Activated gamma-delta T cell treated with Interleukin-2 at 50 U/mL for 16 hours (primary cell): ENCODE measurements around the gene CLRN2.
"Not testable (repeated sequence)": the region's sequence is repeated elsewhere in the genome, so short reads cannot be mapped to it uniquely, and the experiment has no call there.

Source experiments
- DNase-seq: peaks from one replicate; pipeline ENCODE4 v3.0.0-alpha.2; 2020

The CLRN2 gene

DNA sequence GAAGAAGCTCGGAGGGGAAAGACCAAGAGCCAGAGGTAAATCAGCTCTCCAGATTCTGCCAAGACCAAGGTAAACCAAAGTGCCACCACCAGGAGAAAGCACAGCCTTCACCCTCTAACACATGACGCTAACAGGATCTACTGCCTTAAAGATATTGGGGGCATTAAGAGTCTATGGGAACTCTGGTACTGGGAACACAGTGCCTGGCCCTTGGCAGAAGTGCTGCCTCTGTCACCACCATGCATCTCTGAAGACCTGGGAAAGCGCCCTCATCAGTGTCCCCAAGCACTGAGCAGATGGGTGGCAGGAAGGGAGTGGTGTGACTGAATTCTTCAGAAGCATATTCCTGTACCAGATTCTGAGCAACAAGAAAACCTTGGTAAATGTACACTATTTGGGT is 4.4 kb upstream of the CLRN2 start:
- no peak for DNase-seq

DNA sequence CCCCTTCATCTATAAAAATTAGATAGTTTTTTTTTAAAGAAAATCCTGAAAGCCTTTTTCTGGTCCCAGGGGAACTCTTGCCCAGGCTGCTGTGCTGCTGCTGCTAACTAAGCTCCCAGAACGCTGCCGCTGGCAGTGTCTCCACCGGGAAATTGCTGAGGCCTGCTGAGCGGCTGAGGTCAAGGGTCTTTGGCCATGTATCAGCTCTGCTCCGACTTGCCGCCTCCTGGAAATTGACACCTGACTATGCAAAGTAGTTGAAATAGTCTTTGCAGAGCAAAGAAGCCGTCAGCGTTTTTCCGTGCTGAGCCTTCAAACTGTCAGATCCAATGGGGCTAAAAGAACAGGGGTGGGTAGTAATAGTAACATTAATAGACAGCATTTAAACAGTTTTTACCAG is 3.9 kb upstream of the CLRN2 start:
- no peak for DNase-seq

DNA sequence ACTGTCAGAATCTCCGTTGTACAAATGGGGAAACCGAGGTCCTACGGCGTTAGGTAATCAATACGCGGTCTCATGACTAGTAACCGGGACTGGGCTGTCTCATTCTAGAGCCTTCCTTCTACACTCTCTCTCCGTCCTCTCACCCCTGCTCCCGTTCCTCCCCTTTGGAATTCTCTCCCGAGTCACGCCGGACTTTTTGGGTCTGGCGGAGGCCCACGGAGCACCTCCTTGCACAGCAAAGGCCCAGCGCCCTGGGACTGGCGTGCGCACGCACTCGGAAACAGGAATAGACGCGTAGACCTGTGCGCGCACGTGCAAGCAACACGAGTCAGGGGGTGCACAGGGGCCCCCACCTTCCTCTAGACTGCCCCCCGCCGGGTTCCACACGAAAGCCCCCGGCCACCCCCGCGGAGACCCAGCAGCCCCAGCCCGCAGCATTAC is 3.4 kb upstream of the CLRN2 start:
- peak; percentile 45 for DNase-seq

DNA sequence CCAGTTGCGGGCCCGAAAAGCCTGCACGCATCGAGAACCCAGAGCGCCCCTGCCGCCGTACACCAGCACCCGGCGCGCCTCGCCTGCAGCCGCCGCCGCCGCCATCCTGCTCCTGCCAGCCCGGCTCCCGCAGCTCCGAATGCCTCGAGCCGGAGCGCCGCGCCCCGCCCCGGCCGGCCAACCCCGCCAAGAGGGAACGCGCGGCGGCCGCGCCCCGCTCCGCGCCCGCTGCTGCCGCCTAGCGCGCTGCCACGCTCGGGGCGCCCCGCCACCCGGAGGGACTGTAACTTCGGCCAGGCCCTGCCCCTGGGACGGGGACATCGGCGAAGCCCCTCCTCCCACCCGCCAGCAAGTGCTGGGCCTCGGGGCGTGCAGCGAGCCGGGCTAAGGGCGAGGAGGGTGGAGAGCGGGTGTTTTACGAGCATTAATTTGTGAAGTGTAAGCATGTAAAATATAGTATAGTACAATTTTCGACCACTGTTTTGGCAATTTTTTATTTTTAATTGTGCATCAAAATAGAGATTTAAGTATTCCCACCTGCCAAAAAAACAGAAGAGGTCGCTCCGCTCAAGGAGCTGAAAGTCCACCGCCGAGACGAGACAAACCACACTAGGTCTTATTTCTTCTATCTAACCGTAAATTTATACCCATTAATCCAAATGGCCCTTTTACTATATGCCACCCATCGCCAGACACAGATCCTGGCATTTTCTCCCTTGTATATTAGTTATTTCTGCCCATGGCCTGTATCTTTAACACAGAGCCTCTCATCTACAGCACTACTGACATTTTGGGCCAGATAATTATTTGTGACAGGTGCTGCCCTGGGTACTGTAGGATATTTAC is 2.8 kb upstream of the CLRN2 start, which contains the start of gene QDPR:
QDPR (minus strand) TSS at position 141 of the 846 bp plus-strand sequence; CDS start at position 105, 36 bp downstream.
- DNase-seq: peak; percentile 65

DNA sequence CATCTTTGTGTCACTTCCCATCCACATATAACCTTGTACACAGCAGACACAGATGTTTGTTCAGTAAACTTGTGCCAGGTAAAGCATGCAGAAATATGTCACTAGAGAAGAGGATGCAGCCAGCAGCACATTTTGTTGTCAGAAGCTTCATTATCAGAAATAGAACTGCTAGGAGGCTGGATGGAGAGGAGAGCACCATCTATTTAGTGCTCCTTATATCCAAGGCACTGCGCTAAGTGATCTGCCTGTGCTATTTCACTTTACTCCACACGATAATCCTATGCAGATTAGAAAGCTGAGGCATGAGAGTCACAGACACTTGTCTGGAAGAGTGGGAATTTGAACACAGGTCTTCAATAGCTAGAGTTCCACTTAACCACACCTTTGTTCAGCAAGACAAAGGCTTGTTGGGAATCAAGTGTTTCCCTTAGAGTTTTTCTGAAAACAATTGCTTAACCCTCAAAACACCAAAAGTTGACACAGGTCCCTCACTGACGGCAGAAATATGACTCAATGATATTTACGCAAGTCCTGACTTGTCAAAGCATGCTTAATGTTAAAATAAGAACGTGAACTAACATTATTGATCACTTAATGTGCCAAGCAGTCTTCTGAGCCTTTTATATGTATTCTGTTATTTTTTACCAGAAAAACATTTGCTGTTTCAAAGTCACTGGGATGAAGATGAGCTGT is 1.8 kb upstream of the CLRN2 start:
- no peak for DNase-seq

DNA sequence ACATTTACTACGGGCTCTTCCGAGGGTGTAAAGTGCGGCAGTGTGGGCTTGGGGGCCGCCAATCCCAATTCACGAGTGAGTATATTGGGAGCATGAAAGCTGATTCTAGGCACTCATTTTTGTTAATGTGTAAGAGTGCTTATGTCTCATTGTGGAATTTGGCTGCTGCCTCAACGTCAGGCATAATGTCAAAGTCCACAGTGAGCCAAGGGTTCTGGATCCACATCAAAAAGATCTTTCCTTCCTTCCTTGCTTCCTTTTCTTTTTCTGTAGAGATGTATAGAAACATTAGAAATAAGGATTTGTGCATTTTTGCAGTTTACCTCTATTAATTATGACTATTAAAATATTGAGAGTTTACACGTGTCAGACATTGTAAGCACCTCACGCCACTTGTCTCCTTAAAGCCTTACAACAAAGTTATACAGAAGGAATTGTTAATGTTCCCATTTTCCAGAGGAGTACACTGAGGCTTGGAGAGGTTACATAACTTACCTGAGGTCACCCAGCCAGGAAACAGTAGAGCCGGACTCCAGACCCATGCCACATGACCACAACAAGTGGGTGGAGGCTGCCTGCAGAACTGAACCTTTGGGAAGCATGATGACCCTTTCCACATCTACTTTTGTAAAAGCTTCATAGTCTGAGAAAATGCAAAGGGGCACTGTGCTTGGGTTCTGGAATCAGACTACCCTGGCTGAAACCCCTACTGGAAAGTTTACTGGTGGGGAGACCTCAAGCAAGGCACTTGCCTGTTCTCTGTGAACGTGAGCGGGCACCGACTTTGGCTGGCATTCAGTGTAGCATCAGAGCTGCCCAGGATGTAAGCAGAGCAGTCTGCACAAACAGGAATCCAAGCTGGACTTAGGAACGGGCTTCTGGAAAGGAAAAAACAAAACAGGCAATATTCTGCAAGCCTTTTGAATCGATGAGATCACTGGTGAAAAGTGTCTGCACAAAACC is 761 bp downstream of the CLRN2 start:
- DNase-seq: no peak

DNA sequence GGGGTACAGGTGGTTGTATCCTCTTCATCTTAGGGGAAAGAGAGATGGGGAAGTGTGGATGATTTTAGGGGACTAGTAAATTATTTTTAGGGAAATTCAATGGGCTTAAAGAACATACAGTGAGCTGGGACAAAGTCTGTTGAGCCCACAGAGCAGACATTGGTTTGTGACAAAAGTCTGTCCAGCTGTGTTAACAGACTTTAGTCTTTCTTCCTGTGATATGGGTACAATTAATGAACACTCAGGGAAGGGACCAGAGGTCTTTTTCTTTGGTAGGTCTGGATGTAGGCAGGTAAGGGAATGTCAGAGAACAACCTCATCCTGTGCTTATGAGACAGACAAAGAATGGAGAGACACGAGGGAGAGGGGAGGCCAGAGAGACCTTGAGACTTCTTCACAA is 2.0 kb downstream of the CLRN2 start:
- no peak for DNase-seq

DNA sequence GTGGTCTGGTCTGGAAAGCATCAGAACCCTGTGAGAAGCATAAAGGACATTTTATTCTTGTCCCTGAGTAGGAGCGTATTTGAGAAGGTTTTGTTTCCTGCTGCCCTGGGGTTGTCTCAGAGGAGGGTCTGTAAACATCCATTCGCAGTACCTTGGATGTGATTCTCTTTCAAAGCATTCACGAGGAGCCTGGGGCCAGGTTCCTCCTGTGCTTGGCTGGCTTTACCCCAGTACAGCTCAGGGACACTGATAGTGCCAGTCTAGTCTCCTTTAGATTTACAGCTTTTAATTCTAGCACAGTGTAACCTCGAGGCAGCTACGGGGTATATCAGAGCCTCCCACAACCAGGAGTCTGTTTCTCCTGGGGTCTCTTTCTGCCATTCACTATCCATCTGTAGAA is 2.7 kb downstream of the CLRN2 start:
- DNase-seq: no peak

DNA sequence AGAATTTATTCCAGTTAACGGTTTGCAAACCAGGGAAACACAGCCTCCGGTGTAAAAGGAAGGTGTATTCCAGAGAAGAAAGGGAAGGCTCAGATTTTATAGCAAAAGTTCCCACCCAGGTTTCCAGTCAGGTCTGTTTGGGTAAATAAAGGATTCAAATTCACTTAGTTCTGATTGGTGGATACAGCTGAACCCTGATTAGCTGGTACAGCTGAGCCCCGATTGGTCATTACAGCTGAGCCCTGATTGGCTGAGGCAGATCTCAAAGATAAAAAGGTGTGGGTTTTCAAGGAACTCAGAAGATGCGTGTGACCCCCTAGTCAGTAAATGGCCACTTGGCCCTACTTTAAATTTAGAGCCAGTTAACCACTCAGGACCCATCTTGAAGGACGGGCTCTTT is 6.6 kb downstream of the CLRN2 start:
- no peak for DNase-seq

DNA sequence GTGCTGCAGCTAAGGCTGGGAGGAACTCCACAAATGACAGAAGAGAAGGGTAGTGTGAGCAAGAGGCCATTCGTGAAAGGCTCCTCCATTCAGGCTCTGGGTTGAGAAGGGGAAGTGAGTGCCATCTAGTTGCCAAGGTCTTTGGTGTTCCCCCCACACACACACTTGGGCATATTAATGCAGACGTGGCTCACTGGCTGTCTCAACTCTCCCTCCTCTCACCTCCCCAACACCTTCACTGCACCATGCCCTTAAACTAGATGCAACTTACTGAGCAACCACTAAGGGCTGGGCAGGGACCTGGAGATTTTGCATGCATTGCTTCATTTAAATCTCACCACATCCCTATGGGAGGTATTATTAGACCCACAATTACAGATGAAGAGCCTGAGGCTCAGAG is 8.7 kb downstream of the CLRN2 start:
- no peak for DNase-seq

DNA sequence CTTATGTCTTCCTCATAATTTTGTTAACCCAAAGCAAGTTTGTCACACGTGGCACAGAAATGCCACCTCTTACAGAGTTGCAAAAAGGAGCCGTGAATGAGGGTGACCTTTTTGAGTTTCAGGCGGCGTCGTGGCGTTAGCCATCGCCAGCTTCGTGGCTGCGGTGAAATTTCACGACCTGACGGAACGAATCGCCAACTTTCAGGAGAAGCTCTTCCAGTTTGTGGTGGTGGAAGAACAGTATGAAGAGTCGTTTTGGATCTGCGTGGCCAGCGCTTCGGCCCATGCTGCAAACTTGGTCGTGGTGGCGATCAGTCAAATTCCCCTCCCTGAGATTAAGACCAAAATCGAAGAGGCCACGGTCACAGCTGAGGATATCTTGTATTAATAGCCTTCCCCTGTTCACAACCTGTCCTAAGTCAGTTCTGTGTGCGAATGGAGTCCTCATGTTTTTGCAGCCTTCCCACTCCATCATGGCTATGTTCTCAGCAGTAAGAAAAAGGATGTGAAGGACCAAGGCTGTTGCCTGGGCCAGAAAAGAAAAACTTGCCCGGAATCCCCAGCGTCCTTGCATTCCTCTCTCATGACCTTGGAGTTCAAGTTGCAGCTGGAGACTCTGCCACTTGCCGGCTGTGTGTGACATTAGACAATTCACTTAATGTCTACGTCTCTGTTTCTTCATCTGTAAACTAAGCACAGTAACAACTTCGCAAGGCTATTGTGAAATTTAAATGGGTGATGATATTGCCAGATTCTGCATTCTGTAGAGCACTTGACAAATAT is 11.9 kb downstream of the CLRN2 start:
- no peak for DNase-seq

DNA sequence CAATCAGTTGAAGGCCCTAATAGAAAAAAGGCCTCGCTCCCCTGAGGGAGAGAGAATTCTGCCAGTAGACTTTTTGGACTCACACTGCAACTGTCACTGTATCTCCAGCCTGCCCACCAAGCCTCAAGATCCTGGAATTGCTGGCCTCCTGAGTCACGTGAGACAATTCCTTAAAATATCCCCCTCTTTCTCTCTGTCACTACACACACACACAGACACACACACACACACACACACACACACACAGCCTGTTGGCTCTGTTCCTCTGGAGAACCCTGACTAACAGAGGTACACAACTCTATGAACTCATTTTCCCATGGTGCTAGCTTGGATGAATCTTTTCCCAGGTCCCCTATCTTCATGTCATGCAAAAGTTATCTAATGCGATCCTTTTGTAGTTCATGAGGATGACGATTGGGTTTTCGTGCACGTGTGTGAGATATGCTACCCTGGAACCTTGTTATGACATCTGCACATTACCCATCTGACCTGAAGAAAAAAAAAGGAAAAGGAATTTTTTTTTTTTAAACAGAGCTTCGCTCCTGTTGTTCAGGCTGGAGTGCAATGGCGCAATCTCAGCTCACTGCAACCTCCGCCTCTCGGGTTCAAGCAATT is 13.7 kb downstream of the CLRN2 start:
- no peak for DNase-seq

DNA sequence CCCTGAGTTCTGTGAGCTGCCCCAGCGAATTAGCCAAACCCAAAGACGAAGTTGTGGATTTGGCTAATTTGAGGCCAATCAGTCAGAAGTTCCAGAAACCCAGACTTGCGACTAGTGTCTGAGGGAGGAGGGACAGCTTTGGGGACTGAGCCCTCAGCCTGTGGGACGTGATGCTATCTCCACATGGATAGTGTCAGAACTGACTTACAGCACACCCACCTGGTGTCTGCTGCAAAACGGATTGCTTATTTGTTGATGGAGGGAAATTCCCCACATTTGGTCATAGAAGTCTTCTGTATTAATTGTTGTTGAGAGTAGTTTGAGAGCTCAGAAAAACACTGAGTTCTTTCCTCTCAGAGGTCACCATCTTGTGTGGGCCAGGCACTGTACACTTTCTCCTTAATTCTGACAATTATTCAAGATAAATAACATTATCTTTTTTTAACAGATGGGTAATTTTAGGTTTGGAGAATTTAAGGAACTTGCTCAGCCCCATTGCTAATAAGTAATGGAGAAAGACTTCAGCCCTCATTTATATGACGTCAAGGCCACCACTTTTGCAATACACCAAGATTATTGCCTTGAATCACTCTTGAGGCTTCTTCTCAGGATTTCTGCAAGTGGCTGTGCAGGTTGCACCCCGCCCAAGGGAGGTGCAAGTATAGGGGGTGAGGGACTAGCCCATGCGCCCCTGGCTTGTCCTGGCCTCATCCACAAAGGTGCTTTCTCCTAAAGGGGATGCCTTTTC is 16.7 kb downstream of the CLRN2 start:
- no peak for DNase-seq

DNA sequence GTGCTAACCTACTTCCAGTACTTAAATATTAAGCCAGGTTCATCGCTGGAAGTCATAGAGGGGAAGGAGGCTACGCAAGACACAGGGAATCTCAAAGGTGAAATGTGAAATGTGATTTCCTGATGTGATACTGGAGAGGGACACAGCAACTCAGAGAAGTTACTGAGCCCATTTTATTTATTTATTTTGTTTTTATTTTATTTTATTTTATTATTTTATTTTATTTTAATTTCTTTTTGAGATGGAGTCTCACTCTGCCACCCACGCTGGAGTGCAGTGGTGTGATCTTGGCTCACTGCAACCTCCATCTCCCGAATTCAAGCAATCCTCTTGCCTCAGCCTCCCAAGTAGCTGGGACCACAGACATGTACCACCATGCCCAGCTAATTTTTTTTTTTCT is 19.7 kb downstream of the CLRN2 start:
- DNase-seq: no peak

DNA sequence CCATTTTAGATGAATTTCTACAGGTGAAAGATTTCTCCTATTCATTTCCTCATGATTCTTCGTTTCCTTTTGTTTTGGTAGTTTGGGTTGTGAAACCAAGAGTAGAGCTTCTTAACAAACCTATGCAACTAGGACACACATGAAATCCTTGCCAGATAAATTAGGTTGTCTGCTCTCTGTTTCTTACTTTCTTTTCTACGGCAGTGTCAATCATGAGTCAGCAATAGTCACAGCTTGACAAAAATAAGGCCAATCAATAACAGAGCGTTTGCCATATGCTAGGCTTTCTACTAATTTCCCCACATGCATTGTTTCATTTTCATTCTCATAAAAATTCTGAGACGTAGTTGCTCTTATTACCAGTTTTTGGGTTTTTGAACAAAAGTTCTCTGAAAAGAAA is 20.3 kb downstream of the CLRN2 start:
- DNase-seq: no peak

DNA sequence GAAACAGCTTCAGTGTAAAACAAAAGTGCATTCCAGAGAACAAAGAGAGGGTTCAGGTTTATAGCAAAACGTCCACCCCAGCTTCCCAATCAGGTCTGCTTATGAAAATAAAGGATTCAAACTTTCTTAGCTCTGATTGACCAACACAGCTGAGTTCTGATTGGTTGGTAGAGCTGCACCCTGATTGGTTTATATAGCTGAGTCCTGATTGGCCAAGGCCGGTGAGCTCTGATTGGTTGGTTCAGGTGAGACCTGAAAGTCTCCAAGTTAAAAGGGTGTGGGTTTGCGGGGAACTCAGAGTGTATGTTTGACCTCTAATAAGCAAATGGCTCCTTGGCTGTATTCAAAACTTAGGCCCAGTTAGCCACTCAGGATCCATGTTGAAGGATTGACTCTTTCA is 20.9 kb downstream of the CLRN2 start:
- DNase-seq: no peak

DNA sequence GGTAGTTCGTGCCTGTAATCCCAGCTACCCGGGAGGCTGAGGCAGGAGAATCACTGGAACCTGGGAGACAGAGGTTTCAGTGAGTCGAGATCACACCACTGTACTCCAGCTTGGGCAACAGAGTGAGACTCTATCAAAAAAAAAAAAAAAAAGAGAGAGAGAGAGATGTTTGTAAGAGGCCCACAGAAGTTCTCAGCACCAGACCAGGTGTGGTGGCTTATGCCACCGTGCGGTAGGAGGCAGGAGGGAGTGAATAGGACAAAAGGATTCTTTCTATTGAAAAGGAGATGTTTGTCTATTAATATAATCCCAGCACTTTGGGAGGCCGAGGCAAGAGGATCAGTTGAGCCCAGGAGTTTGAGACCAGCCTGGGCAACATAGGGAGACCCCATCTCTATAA is 22.1 kb downstream of the CLRN2 start:
- not testable (repeated sequence) for DNase-seq

DNA sequence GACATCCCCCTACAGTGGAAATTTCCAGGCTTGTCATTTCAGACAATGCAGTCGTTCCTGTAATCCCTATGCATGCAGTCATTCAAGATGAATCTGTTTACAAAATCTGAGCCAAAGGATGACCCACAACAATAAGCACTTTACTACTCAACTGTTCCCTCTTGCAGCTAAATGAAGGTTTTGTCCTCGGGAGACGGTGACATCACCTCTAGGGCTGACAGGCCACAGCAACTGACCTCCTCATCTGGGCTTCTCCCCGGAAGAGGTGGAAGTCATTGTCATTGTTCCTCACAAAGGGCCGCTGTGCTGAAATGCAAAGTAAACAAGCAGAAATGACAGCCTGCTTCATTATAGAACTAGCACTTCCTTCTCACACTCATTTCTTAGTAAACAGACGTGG is 29.2 kb downstream of the CLRN2 start:
- no peak for DNase-seq

DNA sequence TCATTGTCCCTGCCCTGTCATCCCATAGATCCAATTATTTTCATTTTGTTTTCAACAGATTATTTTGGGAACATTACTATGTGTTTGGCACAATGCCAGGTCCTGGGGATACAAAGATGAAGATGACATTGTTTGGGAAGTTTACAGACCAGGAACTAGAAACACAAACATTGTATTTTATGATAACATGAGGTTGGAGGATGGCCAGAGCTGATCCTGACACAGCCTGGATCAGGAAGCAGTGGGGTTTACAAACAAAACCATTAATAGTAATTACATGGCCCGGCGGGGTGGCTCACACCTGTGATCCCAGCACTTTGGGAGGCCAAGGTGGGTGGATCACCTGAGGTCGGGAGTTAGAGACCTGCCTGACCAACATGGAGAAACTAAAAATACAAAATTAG is 29.9 kb downstream of the CLRN2 start:
- no peak for DNase-seq

DNA sequence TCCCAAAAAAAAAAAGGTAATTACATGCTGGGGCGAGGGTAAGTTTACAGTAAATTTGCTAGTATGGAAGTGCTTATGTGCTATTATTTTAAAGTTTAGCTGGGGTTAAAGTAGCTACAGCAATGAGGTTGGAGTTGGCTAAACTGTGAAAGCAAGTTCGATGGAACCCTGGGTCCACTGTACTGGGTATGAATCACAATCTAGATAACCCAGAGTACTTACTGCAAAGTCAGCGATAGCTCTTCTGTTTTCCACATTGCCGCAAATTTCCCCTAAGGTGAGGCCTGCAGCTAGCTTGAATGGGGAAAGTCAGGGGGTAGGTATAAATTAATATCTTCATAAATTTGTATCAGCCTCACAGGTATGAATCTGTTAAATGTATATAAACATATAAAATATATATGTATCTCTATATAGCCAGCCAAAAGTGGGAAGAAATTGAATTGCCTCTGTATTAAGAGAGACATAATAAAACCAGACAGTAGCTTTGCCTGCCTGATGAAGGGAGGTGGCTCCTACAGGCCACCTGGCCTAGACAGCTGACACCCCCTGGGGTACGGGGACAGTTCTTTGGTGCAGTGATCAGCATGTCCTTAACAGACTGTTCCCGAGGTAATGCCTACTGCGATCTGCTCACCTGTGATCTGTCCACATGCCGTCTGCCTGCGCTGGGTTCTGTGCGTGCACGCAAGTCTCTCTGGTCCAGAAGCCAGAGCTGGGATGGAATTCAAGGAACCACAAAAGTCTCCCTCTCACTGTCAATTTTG is 30.6 kb downstream of the CLRN2 start:
- no peak for DNase-seq
